Esophagus muscularis mucosa (tissue), 4 donors: Measurements from ENCODE around the gene QDPR. TPM values are rescaled to one million over a fixed set of nuclear protein-coding genes. Genes with fewer than 3 reads are reported as not detected.

Experiments used
- DNase-seq: peaks from one replicate; pipeline ENCODE4 v3.0.0-alpha.2; 2017; ENCODE audit errors: extremely low spot score
- H3K27ac ChIP-seq, 4 donors: fragments of 200-600 bp; sonication (generic); replicated peaks in 1 of 4; 1 replicate in 3 of 4; 2 replicates in 1 of 4; pipeline ENCODE4 v1.5.1; 2016 to 2019; ENCODE audit warnings: mild to moderate bottlenecking in 1 of 4
- H3K27me3 ChIP-seq, 4 donors: fragments of 200-600 bp; sonication (generic); one replicate each; pipeline versions ENCODE4 v1.5.1 to v1.6.0; 2016 to 2019
- H3K36me3 ChIP-seq, 4 donors: fragments of 200-600 bp; sonication (generic); one replicate each; pipeline ENCODE4 v1.5.1; 2016 to 2019
- H3K4me1 ChIP-seq, 4 donors: fragments of 200-600 bp; sonication (generic); one replicate each; pipeline ENCODE4 v1.5.1; 2016 to 2019
- H3K4me3 ChIP-seq, 4 donors: fragments of 200-600 bp; sonication (generic); 1 replicate in 2 of 4; 2 replicates in 2 of 4; pipeline ENCODE4 v1.5.1; 2016 to 2019; ENCODE audit warnings: mild to moderate bottlenecking in 4 of 4, moderate library complexity in 1 of 4
- H3K9me3 ChIP-seq, 4 donors: fragments of 200-600 bp; sonication (generic); 1 replicate in 3 of 4; 2 replicates in 1 of 4; pipeline ENCODE4 v1.5.1; 2016 to 2019
- CTCF ChIP-seq, 3 experiments: fragments of 200-600 bp in 2 of 3; fragments of 450-650 bp in 1 of 3; sonication (generic) in 2 of 3; IDR thresholded peaks; one replicate each; pipeline ENCODE4 v1.5.1; 2017 to 2019; ENCODE audit warnings: antibody characterized with exemption in 3 of 3, mild to moderate bottlenecking in 2 of 3, moderate library complexity in 1 of 3
- EP300 ChIP-seq: sonication (generic); formaldehyde crosslinking; IDR thresholded peaks from one replicate; pipeline ENCODE4 v1.6.1; 2017; ENCODE audit warnings: antibody characterized with exemption
- POLR2A ChIP-seq: fragments of 450-650 bp; IDR thresholded peaks from one replicate; pipeline ENCODE4 v1.6.1; 2017; ENCODE audit warnings: antibody characterized with exemption, moderate library complexity, mild to moderate bottlenecking, low read depth
- POLR2AphosphoS5 ChIP-seq, 2 donors: sonication (generic); formaldehyde crosslinking; IDR thresholded peaks; one replicate each; pipeline ENCODE4 v1.6.1; 2017; ENCODE audit warnings: antibody characterized with exemption in 2 of 2
- WGBS: methylation state at CpG from one replicate; pipeline ENCODE4 v1.1.5; 2018; 5-methylcytosine and 5-hydroxymethylcytosine counted together
- intact Hi-C: fragments of 100-400 bp; cut with DNase I; formaldehyde crosslinking; loops from one replicate; pipeline ENCODE4 v1.15.1; 2023
- total RNA-seq, 4 donors: library from RNA; depleted of rRNA; stranded (reverse); fragments of >200 nt; gene quantifications; one replicate each; pipeline versions ENCODE4 v1.1.0 to v1.2.1, GENCODE V29; 2016

QDPR gene
- total RNA-seq, 4 donors from 2014 or later: 6.4 to 12.7 (median 9.7) TPM

DNA sequence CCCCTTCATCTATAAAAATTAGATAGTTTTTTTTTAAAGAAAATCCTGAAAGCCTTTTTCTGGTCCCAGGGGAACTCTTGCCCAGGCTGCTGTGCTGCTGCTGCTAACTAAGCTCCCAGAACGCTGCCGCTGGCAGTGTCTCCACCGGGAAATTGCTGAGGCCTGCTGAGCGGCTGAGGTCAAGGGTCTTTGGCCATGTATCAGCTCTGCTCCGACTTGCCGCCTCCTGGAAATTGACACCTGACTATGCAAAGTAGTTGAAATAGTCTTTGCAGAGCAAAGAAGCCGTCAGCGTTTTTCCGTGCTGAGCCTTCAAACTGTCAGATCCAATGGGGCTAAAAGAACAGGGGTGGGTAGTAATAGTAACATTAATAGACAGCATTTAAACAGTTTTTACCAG is 839 bp downstream of the QDPR start:
- Histone ChIP-seq H3K27ac (peak overlapping the region; percentile 75 to 86 (median 81)), H3K27me3 (peaks cover 0 to 4% (median 0%) of the 10 kb centered on the region in 4 donors), H3K36me3 (peaks cover 0 to 34% (median 24%) of the 10 kb centered on the region in 4 donors), H3K4me1 (peaks cover 16 to 34% (median 26%) of the 10 kb centered on the region in 4 donors), H3K4me3 (peak overlapping the region; percentile 65 to 85 (median 80)), H3K9me3 (no peaks in the 10 kb centered on the region)
- TF ChIP-seq CTCF (IDR thresholded peaks at IDR 0.05) (no peak), EP300 (no peak), POLR2A (no peak), POLR2AphosphoS5 (IDR thresholded peaks at IDR 0.05) (no peak)
- 5% methylated on average over 9 of the region's 9 CpGs for WGBS
- DNase-seq: no peak
- intact Hi-C loops: no loop called here

DNA sequence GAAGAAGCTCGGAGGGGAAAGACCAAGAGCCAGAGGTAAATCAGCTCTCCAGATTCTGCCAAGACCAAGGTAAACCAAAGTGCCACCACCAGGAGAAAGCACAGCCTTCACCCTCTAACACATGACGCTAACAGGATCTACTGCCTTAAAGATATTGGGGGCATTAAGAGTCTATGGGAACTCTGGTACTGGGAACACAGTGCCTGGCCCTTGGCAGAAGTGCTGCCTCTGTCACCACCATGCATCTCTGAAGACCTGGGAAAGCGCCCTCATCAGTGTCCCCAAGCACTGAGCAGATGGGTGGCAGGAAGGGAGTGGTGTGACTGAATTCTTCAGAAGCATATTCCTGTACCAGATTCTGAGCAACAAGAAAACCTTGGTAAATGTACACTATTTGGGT is 1.3 kb downstream of the QDPR start:
- WGBS: 90% methylated on average over 3 of the region's 3 CpGs
- intact Hi-C loops: no loop called here
- H3K9me3 ChIP-seq: no peaks in the 10 kb centered on the region
- peak overlapping the region; percentile 65 to 85 (median 80) for H3K4me3 ChIP-seq
- H3K27me3 ChIP-seq: no peaks in the 10 kb centered on the region
- H3K36me3 ChIP-seq: peaks cover 0 to 39% (median 27%) of the 10 kb centered on the region in 4 donors
- TF ChIP-seq CTCF (IDR thresholded peaks at IDR 0.05) (no peak), POLR2AphosphoS5 (IDR thresholded peaks at IDR 0.05) (no peak), EP300 (no peak)
- DNase-seq: no peak
- peaks cover 16 to 34% (median 26%) of the 10 kb centered on the region in 4 donors for H3K4me1 ChIP-seq
- H3K27ac ChIP-seq: peak overlapping the region in 3 of 4 donors; percentile 78 to 86 (median 84)

DNA sequence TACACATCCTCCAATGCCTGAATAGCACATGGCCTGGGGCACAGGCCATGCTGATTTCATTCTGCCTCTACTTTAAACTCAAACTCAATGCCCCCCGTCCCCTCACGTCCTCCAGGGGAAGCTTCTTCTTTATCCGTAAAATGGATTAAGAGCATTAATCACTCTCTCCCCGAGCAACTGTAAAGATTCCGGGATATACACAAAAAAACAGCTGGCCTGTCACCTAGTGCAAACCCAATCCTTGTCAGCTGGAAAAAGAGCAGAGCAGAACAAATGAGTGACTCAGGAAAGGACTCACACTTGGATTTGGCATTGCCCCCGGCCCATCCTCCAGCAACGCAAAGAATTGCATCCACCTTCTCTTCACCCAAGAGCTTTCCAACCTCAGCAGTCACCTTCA is 7.8 kb downstream of the QDPR start:
- no peaks in the 10 kb centered on the region for H3K9me3 ChIP-seq
- intact Hi-C loops: no loop called here
- H3K36me3 ChIP-seq: peaks cover 22 to 94% (median 65%) of the 10 kb centered on the region in 4 donors
- WGBS: 39% methylated on average over 7 of the region's 7 CpGs
- no peak for DNase-seq
- H3K27ac ChIP-seq: no peak overlapping the region
- no peaks in the 10 kb centered on the region for H3K27me3 ChIP-seq
- TF ChIP-seq POLR2A (no peak), EP300 (no peak), CTCF (IDR thresholded peaks at IDR 0.05) (no peak), POLR2AphosphoS5 (IDR thresholded peaks at IDR 0.05) (no peak)
- H3K4me3 ChIP-seq: no peak overlapping the region
- peaks cover 0 to 27% (median 15%) of the 10 kb centered on the region in 4 donors for H3K4me1 ChIP-seq

DNA sequence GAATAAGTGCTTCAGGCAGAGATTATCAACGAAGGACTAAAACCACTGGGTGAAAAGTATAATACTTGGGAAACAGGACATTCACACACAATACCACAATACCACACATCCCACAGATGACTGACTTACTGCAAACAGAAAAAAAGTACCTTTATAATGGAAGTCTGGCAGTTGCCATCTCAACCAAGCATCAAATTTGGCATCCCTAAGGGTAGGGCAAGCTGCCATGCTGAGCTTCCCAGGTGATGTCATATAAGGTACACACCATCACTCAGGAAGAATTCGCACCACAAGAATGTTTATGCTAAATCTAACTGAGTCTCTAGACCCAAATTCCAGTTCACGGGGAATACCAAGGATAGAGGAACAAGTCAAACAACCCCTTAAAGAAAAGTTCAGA is 9.1 kb downstream of the QDPR start:
- H3K27me3 ChIP-seq: no peaks in the 10 kb centered on the region
- intact Hi-C loops: no loop called here
- no peak overlapping the region for H3K4me3 ChIP-seq
- 62% methylated on average over 3 of the region's 3 CpGs for WGBS
- no peak overlapping the region for H3K27ac ChIP-seq
- TF ChIP-seq CTCF (IDR thresholded peaks at IDR 0.05) (no peak), POLR2AphosphoS5 (IDR thresholded peaks at IDR 0.05) (no peak), EP300 (no peak), POLR2A (no peak)
- DNase-seq: no peak
- H3K36me3 ChIP-seq: peaks cover 22 to 95% (median 66%) of the 10 kb centered on the region in 4 donors
- peaks cover 0 to 26% (median 15%) of the 10 kb centered on the region in 4 donors for H3K4me1 ChIP-seq
- H3K9me3 ChIP-seq: no peaks in the 10 kb centered on the region

DNA sequence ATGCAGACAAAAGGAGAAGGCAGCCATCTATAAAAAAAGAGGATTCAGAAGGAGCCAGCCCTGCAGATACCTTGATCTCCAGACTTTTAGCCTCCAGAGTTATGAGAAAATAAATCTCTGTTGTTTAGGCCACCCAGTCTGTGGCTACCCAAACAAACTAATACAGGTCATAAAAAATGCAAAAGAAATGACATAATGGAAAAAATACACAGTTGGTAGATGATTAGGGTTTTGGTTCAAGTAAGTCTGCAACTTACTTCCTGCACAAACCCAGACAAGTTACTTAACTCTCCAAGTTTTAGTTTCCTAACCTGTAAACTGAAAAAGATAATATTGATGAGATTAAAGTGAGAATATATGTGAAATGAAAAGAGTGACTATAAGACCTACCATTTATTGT is 11.3 kb downstream of the QDPR start:
- intact Hi-C loops: no loop called here
- Histone ChIP-seq H3K27ac (no peak overlapping the region), H3K4me1 (peaks cover 0 to 26% (median 15%) of the 10 kb centered on the region in 4 donors), H3K27me3 (no peaks in the 10 kb centered on the region), H3K9me3 (no peaks in the 10 kb centered on the region), H3K36me3 (peaks cover 22 to 90% (median 66%) of the 10 kb centered on the region in 4 donors), H3K4me3 (no peak overlapping the region)
- no peak for TF ChIP-seq POLR2A
- DNase-seq: no peak
